ENCODE data around the gene EIF4B.

EIF4B gene

GRCh38 chr12:53068811-53069585, 62.7 kb downstream of the EIF4B start:
- DNase-seq (ENCODE audit: low read depth in 2 of 3, low spot score in 1 of 3), result no peak

- DNase-seq (ENCODE audit: low read depth in 2 of 3, low spot score in 1 of 3), result no peak
Measured at GRCh38 chr12:53069621-53070410, 63.6 kb downstream of the EIF4B start.

DNA sequence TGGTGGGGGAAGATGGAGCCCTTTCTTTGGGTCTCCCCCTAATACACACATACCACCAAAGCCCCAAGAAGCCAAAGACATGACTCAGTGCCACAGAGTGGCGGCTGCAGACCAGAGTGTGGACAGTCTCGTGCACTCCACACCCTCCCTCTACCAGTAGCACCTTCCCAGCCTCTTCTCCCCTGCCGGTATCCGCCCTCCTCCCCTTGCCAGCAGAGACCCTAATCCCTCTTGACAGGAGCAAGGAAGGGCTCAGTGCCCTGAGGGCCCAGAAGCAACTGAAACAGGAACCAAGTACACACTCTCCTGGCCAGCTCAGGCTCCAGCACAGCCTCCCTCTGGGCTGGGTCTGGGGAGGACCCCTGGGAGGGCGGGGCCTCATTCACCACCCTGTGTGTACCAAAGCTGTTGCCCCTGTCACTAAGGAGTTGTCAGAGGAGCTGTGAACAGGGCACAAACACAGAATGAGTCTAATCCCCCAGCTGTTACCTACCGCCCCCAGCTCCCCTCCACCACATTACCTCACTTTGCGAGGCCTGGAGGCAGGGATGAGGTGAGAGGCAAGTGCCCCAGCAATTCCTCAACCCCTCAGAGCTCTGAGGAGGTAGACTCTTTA, 64.7 kb downstream of the EIF4B start:
- no peak for DNase-seq (ENCODE audit: low read depth in 2 of 3, low spot score in 1 of 3)

DNA sequence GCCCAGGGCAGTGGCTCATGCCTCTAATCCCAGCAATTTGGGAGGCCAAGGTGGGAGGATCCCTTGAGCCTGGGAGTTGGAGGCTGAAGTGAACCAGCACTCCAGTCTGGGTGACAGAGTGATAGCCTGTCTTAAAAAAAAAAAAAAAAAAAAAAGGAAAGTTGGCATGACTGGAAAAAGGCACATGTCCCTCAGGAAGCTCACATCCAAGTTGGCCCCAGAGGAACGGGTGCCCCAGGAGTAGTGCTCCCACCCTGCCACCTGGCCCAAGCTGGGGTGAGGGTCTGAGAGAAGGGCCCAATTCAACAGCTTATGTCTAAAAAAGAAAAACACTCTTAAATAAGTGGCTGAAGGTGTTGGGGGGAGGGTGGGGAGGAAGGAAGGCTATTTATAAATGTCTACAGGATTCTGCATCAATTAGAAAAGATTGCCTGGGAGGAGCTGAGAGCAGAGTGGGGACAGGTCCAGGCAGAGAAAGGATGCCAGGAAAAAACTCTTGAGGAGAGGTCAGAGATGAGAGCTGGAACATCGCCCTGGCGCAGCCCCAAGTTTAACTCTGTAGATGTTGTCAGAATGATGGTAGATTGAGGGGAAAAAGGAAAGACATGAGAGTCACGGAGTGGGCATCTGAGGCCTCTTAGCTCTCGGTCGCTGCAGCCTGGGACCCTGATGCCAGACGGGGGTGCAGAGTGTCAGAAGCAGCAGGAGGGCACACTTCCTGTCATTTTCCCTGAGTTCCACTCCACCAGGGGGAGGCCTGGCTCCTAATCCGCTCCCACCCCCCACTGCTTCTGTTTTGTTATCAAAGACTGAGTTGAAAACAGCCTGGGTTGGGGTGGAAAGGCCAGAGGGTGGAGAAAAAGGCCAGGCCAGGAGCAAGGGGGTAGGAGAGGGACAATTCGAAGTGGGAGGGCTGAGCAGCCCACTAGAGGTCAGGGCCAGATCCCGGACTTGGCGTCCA, 65.6 kb downstream of the EIF4B start:
- no peak for DNase-seq (ENCODE audit: low read depth in 2 of 3, low spot score in 1 of 3)

GRCh38 chr12:53073881-53074280, 67.6 kb downstream of the EIF4B start:
- DNase-seq (ENCODE audit: low read depth in 2 of 3, low spot score in 1 of 3), result no peak

DNA sequence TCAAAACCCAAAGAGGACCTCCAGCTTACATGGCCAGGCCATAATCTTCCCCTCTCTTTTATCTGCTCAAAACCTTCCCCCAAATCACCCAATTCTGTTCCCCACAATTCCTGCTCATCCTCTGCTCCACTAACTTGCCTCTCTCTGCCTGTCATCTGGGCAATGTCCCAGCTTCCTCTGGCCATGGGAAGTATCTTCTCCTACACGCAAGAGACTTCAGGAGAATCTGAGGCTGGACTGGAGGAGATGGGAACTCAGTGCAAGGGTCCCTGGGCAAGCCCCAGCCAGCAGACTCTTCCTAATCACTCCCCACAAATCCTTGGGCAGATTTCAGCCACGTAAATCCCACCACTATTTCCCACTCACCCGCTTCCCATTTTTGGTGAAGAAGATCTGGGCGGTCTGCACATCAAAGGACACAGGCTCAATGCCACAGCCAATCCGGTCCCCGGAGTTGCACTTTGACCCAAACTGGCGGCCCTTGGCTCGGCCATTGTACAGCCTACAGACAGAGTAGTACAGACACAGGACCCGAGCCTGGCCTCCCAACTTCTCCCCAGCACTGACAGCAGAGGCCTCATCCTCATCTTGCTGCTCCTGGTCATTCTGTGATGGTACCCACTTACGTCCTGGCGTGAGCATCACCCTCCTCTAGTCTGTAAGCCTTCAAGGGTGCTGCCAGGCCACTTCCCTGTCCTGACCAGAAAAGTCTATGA, 68.2 kb downstream of the EIF4B start:
- no peak for DNase-seq (ENCODE audit: low read depth in 2 of 3, low spot score in 1 of 3)

DNA sequence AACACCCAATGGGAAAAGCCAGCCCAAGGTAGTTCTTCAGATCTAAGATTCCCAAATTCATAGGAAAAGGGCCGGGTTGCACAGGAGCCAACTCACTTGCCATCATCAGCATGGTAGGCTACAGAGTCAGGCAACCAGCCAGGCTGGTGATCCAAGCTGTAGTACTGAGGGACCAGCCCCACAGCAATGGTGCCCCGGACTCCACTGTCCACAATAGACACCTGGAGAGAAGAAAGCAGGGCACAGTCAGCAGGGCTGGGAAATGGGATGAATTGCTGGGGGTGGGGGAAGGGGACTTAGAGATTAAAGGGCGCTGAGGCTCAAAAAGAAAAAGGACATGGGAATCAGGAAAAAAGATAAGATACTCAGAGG, 68.7 kb downstream of the EIF4B start:
- no peak for DNase-seq (ENCODE audit: low read depth in 2 of 3, low spot score in 1 of 3)

- no peak for DNase-seq (ENCODE audit: low read depth in 2 of 3, low spot score in 1 of 3)
Measured at GRCh38 chr12:53076461-53076860, 70.2 kb downstream of the EIF4B start.

DNA sequence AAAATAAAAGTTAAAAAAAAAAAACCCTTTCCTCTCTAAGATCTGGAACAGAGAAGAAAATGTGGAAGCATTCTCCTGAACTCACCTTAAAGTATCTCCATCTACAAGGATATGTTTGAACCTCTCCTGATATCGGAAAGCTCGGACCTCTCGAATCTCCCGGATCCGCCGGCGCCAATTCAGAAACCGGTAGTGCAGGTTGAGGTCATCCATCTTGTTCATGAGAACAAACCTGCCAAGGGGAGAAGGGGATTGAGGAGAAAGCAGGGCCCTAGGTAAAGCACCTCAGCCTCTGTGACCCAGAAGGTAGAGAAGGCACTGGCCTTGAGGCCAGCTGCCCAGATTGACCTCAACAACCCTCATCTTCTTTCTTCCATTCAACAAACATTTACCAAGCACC, 70.8 kb downstream of the EIF4B start:
- no peak for DNase-seq (ENCODE audit: low read depth in 2 of 3, low spot score in 1 of 3)

GRCh38 chr12:53078425-53079225, 72.4 kb downstream of the EIF4B start:
- peak in 1 of 3 donors; percentile 31 for DNase-seq (ENCODE audit: low read depth in 2 of 3, low spot score in 1 of 3)

DNA sequence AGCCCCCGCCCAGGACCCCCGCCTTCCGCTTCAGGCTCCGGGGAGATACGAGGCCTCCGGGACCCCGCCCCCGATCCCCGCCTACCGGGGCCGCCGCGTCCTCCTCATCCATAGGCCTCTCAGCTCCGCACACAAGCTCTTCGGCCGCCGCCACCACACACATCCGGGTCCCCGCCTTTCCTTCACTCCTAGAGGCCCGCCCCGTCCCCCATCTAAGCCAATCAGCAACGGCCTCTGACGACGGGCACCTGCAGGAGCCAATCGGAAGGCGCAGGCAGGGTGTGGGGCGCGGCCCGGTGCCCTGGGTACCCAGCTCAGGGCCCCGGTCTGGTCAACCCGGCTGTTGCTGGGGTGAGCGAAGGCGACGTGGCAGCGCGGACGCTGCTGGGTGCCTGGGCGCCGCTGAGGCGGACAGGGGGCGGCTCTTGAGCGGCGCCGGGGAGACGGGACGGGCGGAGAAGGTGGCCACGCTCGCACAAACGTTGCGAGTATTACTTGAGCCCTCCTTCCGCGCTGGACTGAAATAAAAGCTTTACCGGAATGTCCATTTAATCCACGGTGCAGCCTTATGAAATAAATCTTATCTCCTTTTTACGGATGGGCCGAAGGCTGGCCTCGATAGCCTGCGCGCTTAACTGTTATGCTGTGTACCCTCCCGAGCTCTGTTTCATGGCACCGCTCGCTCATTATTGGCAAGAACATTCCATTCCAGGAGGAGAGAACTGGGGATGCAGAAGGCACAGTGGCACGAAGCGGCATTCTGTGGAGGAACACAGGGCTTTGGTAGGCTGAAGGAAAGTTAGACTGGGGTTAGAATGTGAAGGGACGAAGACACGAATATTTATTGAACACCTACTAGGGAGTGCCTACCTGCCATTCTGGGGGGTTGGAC, 73.2 kb downstream of the EIF4B start, which contains the start of gene SPRYD3:
TSS of gene SPRYD3 (minus strand) at position 165 of the 892 bp plus-strand sequence. CDS start at position 108, 57 bp downstream.
- DNase-seq (ENCODE audit: low read depth in 2 of 3, low spot score in 1 of 3), result peak; percentile 95 to 98 (median 95)

- no peak for DNase-seq (ENCODE audit: low read depth in 2 of 3, low spot score in 1 of 3)
Measured at GRCh38 chr12:53082637-53083175, 76.5 kb downstream of the EIF4B start.

- no peak for DNase-seq (ENCODE audit: low read depth in 2 of 3, low spot score in 1 of 3)
Measured at GRCh38 chr12:53086361-53086760, 80.1 kb downstream of the EIF4B start.

DNA sequence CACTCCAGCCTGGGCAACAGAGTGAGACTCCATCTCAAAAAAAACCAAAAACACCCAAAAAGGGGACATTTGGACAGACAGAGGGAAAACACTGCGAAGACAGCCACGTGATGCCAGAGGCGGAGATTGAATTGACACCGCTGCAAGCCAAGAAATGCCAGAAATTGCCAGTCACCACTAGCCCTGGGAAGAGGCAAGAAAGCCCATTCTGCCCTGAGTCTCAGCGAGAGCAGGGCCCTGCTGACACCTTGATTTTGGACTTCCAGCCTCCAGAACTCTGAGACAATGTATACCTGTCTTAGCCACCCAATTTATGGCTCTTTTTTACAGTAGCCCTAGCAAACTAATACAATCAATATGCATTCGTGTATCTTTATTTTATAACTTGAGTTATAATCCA, 83.8 kb downstream of the EIF4B start:
- DNase-seq (ENCODE audit: low read depth in 2 of 3, low spot score in 1 of 3), result no peak

DNA sequence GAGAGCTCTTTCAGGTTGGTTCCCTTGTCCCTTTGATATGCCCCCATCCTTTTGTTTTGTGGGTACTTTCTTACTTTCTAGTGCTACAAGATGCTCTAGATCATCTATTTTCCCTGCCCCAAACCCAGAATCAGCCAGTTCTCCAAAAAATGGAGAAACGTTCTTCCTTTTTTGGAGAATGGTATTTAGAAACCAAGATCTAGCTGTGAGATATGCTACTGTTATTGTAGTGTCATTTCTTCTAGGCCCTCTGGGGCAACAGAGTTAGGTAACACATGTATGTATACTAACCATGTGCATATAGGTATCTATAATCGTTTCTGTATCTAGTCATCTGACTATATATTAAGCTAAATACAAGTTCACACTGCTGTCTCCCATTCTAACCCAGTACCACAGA, 84.3 kb downstream of the EIF4B start:
- DNase-seq (ENCODE audit: low read depth in 2 of 3, low spot score in 1 of 3), result no peak

GRCh38 chr12:53091756-53092155, 85.5 kb downstream of the EIF4B start:
- no peak for DNase-seq (ENCODE audit: low read depth in 2 of 3, low spot score in 1 of 3)
